GM12878 (cell line): Measurements from ENCODE around the gene RPS6KA5. TPM values are rescaled to one million over a fixed set of nuclear protein-coding genes. Genes with fewer than 3 reads are reported as not detected.

Experiments
- ATAC-seq: fragments of 200-7000 bp; cut with Tn5 transposase; 3 replicates; pipeline ENCODE4 v1.9.1; 2020; ENCODE audit warnings: mild to moderate bottlenecking, moderate library complexity
- BruUV-seq: library from RNA; stranded (reverse); fragments of 400-500 nt; replicated peaks from 2 replicates; lab custom pipeline; 2021; lab: Mats Ljungman, UMichigan
- CTCF ChIA-PET: fragments of 300-600 bp; sonication (Branson Sonifier 250); formaldehyde crosslinking; extraction: SDS; loops from one replicate; lab custom pipeline; 2021; ENCODE audit warnings: inconsistent platforms; lab: Yijun Ruan, JAX
- POLR2A ChIA-PET: fragments of 350-600 bp; formaldehyde crosslinking; extraction: SDS; loops from one replicate; lab custom pipeline; 2021; ENCODE audit warnings: inconsistent platforms; lab: Charles Lee
- RAD21 ChIA-PET: fragments of 300-600 bp; sonication (Branson Sonifier 250); formaldehyde crosslinking; loops from one replicate; lab custom pipeline; 2023; ENCODE audit warnings: antibody characterized with exemption; ENCODE audit not compliant: unreplicated experiment; lab: Charles Lee
- SMC1A ChIA-PET: fragments of 300-600 bp; sonication (Branson Sonifier 250); formaldehyde crosslinking; loops from one replicate; lab custom pipeline; 2023; ENCODE audit not compliant: unreplicated experiment, uncharacterized antibody; lab: Charles Lee
- DNase-seq: peaks from one replicate; pipeline ENCODE4 v3.0.0-alpha.2; 2011; ENCODE audit warnings: low read depth, low spot score
- FAIRE-seq: peaks from 3 replicates; lab custom pipeline; 2011; peaks lifted over from hg19 to GRCh38; lab: Jason Lieb, UNC
- H2AFZ ChIP-seq: 2 replicates; pipeline ENCODE4 v1.6.0; 2011; ENCODE audit warnings: low read depth, low read length, control low read depth; ENCODE audit not compliant: control insufficient read depth
- H3K27ac ChIP-seq: 2 replicates; pipeline ENCODE4 v1.5.1; 2011; ENCODE audit warnings: control low read depth; ENCODE audit not compliant: control insufficient read depth, insufficient read depth
- H3K27me3 ChIP-seq, 2 experiments: replicated peaks in 1 of 2; 2 replicates each; pipeline versions ENCODE4 v1.6.0 to v1.6.1; 2011; ENCODE audit warnings: low read length in 1 of 2; ENCODE audit not compliant: control insufficient read depth in 2 of 2, insufficient read depth in 2 of 2
- H3K36me3 ChIP-seq, 2 experiments: 2 replicates each; pipeline ENCODE4 v1.5.1; 2011; ENCODE audit warnings: low read length in 1 of 2; ENCODE audit not compliant: control insufficient read depth in 2 of 2, insufficient read depth in 2 of 2
- H3K4me1 ChIP-seq: 2 replicates; pipeline ENCODE4 v1.6.1; 2011; ENCODE audit warnings: mild to moderate bottlenecking, low read length, moderate library complexity, mixed read lengths; ENCODE audit not compliant: control insufficient read depth, insufficient read depth
- H3K4me2 ChIP-seq: 2 replicates; pipeline ENCODE4 v1.6.0; 2011; ENCODE audit warnings: control low read depth; ENCODE audit not compliant: control insufficient read depth, insufficient read depth
- H3K4me3 ChIP-seq: fragments of 200-600 bp; sonication (generic); 2 replicates; pipeline ENCODE4 v1.5.1; 2016
- H3K79me2 ChIP-seq: 2 replicates; pipeline ENCODE4 v1.6.0; 2011; ENCODE audit warnings: low read length; ENCODE audit not compliant: control insufficient read depth, insufficient read depth
- H3K9ac ChIP-seq: 2 replicates; pipeline ENCODE4 v1.8.0; 2011; ENCODE audit warnings: low read length, control low read depth, mixed read lengths; ENCODE audit not compliant: control insufficient read depth, insufficient read depth
- H3K9me3 ChIP-seq: replicated peaks from 3 replicates; pipeline ENCODE4 v1.5.1; 2011; ENCODE audit warnings: mild to moderate bottlenecking, low read length; ENCODE audit not compliant: control insufficient read depth, insufficient read depth
- H4K20me1 ChIP-seq: 2 replicates; pipeline ENCODE4 v1.6.0; 2011; ENCODE audit not compliant: control insufficient read depth, insufficient read depth
- ETV6 ChIP-seq, 2 experiments: fragments of 450-650 bp in 1 of 2; IDR thresholded peaks in 1 of 2; conservative IDR thresholded peaks in 1 of 2; 2 replicates each; pipeline ENCODE4 v1.6.1; 2014; ENCODE audit warnings: antibody characterized with exemption in 1 of 2, borderline replicate concordance in 1 of 2, low read depth in 1 of 2, mild to moderate bottlenecking in 1 of 2, moderate library complexity in 1 of 2
- FOS ChIP-seq: IDR thresholded peaks from 3 replicates; pipeline ENCODE4 v1.6.1; 2011; ENCODE audit warnings: borderline replicate concordance; ENCODE audit not compliant: insufficient read length; ENCODE audit errors: extremely low read depth
- MYB ChIP-seq: fragments of 150-350 bp; IDR thresholded peaks from 2 replicates; pipeline ENCODE4 v1.6.1; 2014; ENCODE audit warnings: mild to moderate bottlenecking, low read depth, low read length, borderline replicate concordance
- NFYA ChIP-seq: IDR thresholded peaks from 2 replicates; pipeline ENCODE4 v1.6.1; 2011; ENCODE audit warnings: low read depth, mild to moderate bottlenecking, low read length, improper control_type of control experiment, borderline replicate concordance
- NR2C1 ChIP-seq: fragments of 450-650 bp; IDR thresholded peaks from 2 replicates; pipeline ENCODE4 v1.6.1; 2017; ENCODE audit warnings: antibody characterized with exemption, mild to moderate bottlenecking, moderate library complexity
- NR2C2 ChIP-seq: IDR thresholded peaks from 2 replicates; pipeline ENCODE4 v1.6.1; 2011; ENCODE audit warnings: borderline replicate concordance, low read depth; ENCODE audit not compliant: control insufficient read depth, insufficient read length
- SMARCA5 ChIP-seq: fragments of 450-650 bp; IDR thresholded peaks from 2 replicates; pipeline ENCODE4 v1.6.1; 2017; ENCODE audit warnings: mild to moderate bottlenecking
- SREBF1 ChIP-seq: IDR thresholded peaks from 2 replicates; pipeline ENCODE4 v1.6.1; 2012; ENCODE audit warnings: mild to moderate bottlenecking, low read length
- ZBTB11 ChIP-seq: fragments of 450-650 bp; formaldehyde crosslinking; IDR thresholded peaks from 2 replicates; pipeline ENCODE4 v1.5.0; 2022; ENCODE audit warnings: mild to moderate bottlenecking, missing genetic modification characterization
- WGBS: methylation state at CpG from one replicate; pipeline ENCODE4 v1.1.6; 2016; ENCODE audit warnings: low lambda C conversion rate; ENCODE audit not compliant: insufficient replicate concordance, insufficient coverage; ENCODE audit errors: missing lambda C conversion rate; 5-methylcytosine and 5-hydroxymethylcytosine counted together
- in situ Hi-C: fragments of 300-500 bp; cut with MboI; formaldehyde crosslinking; loops from 9 replicates; pipeline ENCODE4 v1.14.3; 2018; ENCODE audit warnings: mixed read lengths
- intact Hi-C: fragments of 100-400 bp; cut with micrococcal nuclease; formaldehyde crosslinking; loops from one replicate; pipeline ENCODE4 v1.14.2; 2022; ENCODE audit not compliant: unreplicated experiment
- polyA plus RNA-seq, 11 experiments: library from polyadenylated mRNA; depleted of rRNA in 4 of 11; unstranded in 6 of 11; stranded (reverse) in 5 of 11; fragments of >200 nt; fragmentation: Nextera tagmentation in 4 of 11; fragmentation: Illumina TruSeq in 1 of 11; extraction: Ambion mirVana in 4 of 11; extraction: Trizol in 1 of 11; gene quantifications; 1 replicate in 1 of 11; 2 replicates in 10 of 11; pipeline versions ENCODE4 v1.2.1 to v1.2.3, GENCODE V29; 2011 to 2016; ENCODE audit warnings: inconsistent platforms in 2 of 11, missing spikeins in 2 of 11, low read depth in 1 of 11
- total RNA-seq, 4 experiments: library from RNA; depleted of rRNA in 3 of 4; stranded (reverse); fragments of >200 nt in 3 of 4; fragmentation: Illumina TruSeq in 1 of 4; extraction: Trizol in 1 of 4; gene quantifications; 2 replicates each; pipeline versions ENCODE4 v1.2.1 to v1.2.3, GENCODE V29; 2013 to 2021
- TF ChIP-seq, protein P1 (sequence below): IDR thresholded peaks from 2 replicates; pipeline ENCODE4 v1.6.1; 2011; ENCODE audit warnings: borderline replicate concordance, low read depth, mild to moderate bottlenecking, moderate library complexity, low read length; ENCODE audit not compliant: insufficient read depth, poor library complexity, severe bottlenecking
- TF ChIP-seq, protein P2 (sequence below): IDR thresholded peaks from 2 replicates; pipeline ENCODE4 v1.6.1; 2012; ENCODE audit warnings: low read depth, low read length, improper control_type of control experiment

RPS6KA5 gene
- total and polyA plus RNA-seq, 10 of the 15 experiments (the other 5 are each of a cell fraction or from before 2014, with no cell fraction given), result 1.4 to 7.0 (median 3.7) TPM

GRCh38 chr14:91036741-91037469 lies 23.5 kb downstream of the RPS6KA5 start:
- ChIA-PET POLR2A (interaction anchor here (0.6 to 1.5 kb wide), 3 partner anchors 22 to 78 kb away, joined by 4 to 6 read pairs (median 4); no protein-coding TSS in a partner anchor), RAD21 (interaction anchor here (0.6 to 2.7 kb wide), 4 partner anchors 27 to 1242 kb away, joined by 3 to 8 read pairs (median 5); partner anchors contain the start of gene DGLUCY), CTCF (interaction anchor here (1.8 to 2.3 kb wide), 2 partner anchors 22 to 137 kb away, joined by 4 to 11 read pairs; no protein-coding TSS in a partner anchor), SMC1A (interaction anchor here (0.7 to 3.0 kb wide), 8 partner anchors 9 to 129 kb away, joined by 3 to 12 read pairs (median 4); no protein-coding TSS in a partner anchor)
- no peaks in the 10 kb centered on the region for H3K27me3 ChIP-seq
- BruUV-seq, result no TSS peak
- 64% methylated on average over 2 of the region's 2 CpGs for WGBS
- in situ Hi-C loops, result no loop called here
- no peak overlapping the region for H3K4me2 ChIP-seq
- peaks cover 13% of the 10 kb centered on the region for H3K4me1 ChIP-seq
- H3K9me3 ChIP-seq, result no peaks in the 10 kb centered on the region
- no peak for ATAC-seq
- no peak overlapping the region for H3K27ac ChIP-seq
- H4K20me1 ChIP-seq, result no peaks in the 10 kb centered on the region
- H3K4me3 ChIP-seq, result no peak overlapping the region
- DNase-seq, result no peak
- FAIRE-seq, result no peak
- H2AFZ ChIP-seq, result no peak overlapping the region
- intact Hi-C loops, result no loop called here
- no peak for TF ChIP-seq FOS
- TF ChIP-seq ZBTB11 (CRISPR knock-in tag), result no peak
- no peak for TF ChIP-seq MYB
- no peak for TF ChIP-seq NR2C2
- TF ChIP-seq SREBF1, result no peak
- TF ChIP-seq ETV6 (conservative IDR thresholded peaks at IDR 0.05 in 1 of 2, IDR thresholded peaks at IDR 0.05 in 1 of 2; ENCODE audit: borderline replicate concordance in 1 of 2, low read depth in 1 of 2), result no peak
- TF ChIP-seq, protein P1, sequence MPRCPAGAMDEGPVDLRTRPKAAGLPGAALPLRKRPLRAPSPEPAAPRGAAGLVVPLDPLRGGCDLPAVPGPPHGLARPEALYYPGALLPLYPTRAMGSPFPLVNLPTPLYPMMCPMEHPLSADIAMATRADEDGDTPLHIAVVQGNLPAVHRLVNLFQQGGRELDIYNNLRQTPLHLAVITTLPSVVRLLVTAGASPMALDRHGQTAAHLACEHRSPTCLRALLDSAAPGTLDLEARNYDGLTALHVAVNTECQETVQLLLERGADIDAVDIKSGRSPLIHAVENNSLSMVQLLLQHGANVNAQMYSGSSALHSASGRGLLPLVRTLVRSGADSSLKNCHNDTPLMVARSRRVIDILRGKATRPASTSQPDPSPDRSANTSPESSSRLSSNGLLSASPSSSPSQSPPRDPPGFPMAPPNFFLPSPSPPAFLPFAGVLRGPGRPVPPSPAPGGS, result no peak
- no peak for TF ChIP-seq NR2C1
- TF ChIP-seq SMARCA5, result no peak
- TF ChIP-seq NFYA, result no peak
- TF ChIP-seq, protein P2, sequence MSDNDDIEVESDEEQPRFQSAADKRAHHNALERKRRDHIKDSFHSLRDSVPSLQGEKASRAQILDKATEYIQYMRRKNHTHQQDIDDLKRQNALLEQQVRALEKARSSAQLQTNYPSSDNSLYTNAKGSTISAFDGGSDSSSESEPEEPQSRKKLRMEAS, result no peak
- no peaks in the 10 kb centered on the region for H3K36me3 ChIP-seq
- no peaks in the 10 kb centered on the region for H3K79me2 ChIP-seq
- H3K9ac ChIP-seq, result no peak overlapping the region
